Astrocyte (in vitro differentiated cells and primary cell): ENCODE measurements around the gene UPP1. TPM values are rescaled to one million over a fixed set of nuclear protein-coding genes. Genes with fewer than 3 reads are reported as not detected.
"Not testable (repeated sequence)": the region's sequence is repeated elsewhere in the genome, so short reads cannot be mapped to it uniquely, and the experiment has no call there.

Source experiments
- DNase-seq: peaks from one replicate; pipeline ENCODE4 v3.0.0-alpha.2; 2010; ENCODE audit warnings: low read depth
- FAIRE-seq: peaks from 2 replicates; lab custom pipeline; 2011; peaks lifted over from hg19 to GRCh38; lab: Jason Lieb, UNC
- H2AFZ ChIP-seq: 2 replicates; pipeline ENCODE4 v1.6.0; 2012; ENCODE audit warnings: low read depth, low read length, inconsistent platforms
- H3K27ac ChIP-seq: 2 replicates; pipeline ENCODE4 v1.5.1; 2011; ENCODE audit warnings: low read depth, low read length, inconsistent platforms
- H3K27me3 ChIP-seq: 2 replicates; pipeline ENCODE4 v1.6.0; 2011; ENCODE audit warnings: low read length, inconsistent platforms; ENCODE audit not compliant: insufficient read depth
- H3K36me3 ChIP-seq: 2 replicates; pipeline ENCODE4 v1.5.1; 2011; ENCODE audit warnings: low read length, inconsistent platforms; ENCODE audit not compliant: insufficient read depth
- H3K4me1 ChIP-seq: 2 replicates; pipeline ENCODE4 v1.5.1; 2011; ENCODE audit warnings: low read length, inconsistent platforms; ENCODE audit not compliant: insufficient read depth
- H3K4me2 ChIP-seq: 2 replicates; pipeline ENCODE4 v1.6.0; 2012; ENCODE audit warnings: low read length, inconsistent platforms
- H3K4me3 ChIP-seq: 2 replicates; pipeline ENCODE4 v1.5.1; 2011; ENCODE audit warnings: low read depth, mild to moderate bottlenecking, low read length, inconsistent platforms; ENCODE audit not compliant: insufficient read depth
- H3K79me2 ChIP-seq: 2 replicates; pipeline ENCODE4 v1.6.0; 2012; ENCODE audit warnings: mild to moderate bottlenecking, low read length, inconsistent platforms; ENCODE audit not compliant: insufficient read depth
- H3K9ac ChIP-seq: 2 replicates; pipeline ENCODE4 v1.6.0; 2012; ENCODE audit warnings: mild to moderate bottlenecking, low read length, inconsistent platforms
- H3K9me3 ChIP-seq: 2 replicates; pipeline ENCODE4 v1.5.1; 2012; ENCODE audit warnings: low read depth, mild to moderate bottlenecking, low read length, inconsistent platforms; ENCODE audit not compliant: insufficient read depth
- H4K20me1 ChIP-seq: 2 replicates; pipeline ENCODE4 v1.6.0; 2012; ENCODE audit warnings: low read length, inconsistent platforms; ENCODE audit not compliant: insufficient read depth
- H3K27ac Mint-ChIP-seq: one replicate; pipeline ENCODE4 v1.8.0; 2021; ENCODE audit warnings: mild to moderate bottlenecking, mixed read lengths; ENCODE audit not compliant: unreplicated experiment
- H3K27me3 Mint-ChIP-seq: one replicate; pipeline ENCODE4 v1.8.0; 2021; ENCODE audit warnings: low read depth, mixed read lengths; ENCODE audit not compliant: unreplicated experiment
- H3K36me3 Mint-ChIP-seq: one replicate; pipeline ENCODE4 v1.8.0; 2021; ENCODE audit warnings: low read depth, mixed read lengths; ENCODE audit not compliant: unreplicated experiment
- H3K4me1 Mint-ChIP-seq: one replicate; pipeline ENCODE4 v1.8.0; 2021; ENCODE audit warnings: low read depth, mixed read lengths; ENCODE audit not compliant: unreplicated experiment
- H3K4me3 Mint-ChIP-seq: one replicate; pipeline ENCODE4 v1.8.0; 2021; ENCODE audit warnings: mild to moderate bottlenecking, moderate library complexity, mixed read lengths; ENCODE audit not compliant: unreplicated experiment
- H3K9me3 Mint-ChIP-seq: one replicate; pipeline ENCODE4 v1.8.0; 2021; ENCODE audit warnings: mild to moderate bottlenecking, mixed read lengths; ENCODE audit not compliant: unreplicated experiment
- CTCF ChIP-seq: IDR thresholded peaks from 2 replicates; pipeline ENCODE4 v1.5.1; 2011; ENCODE audit warnings: low read depth, mild to moderate bottlenecking, inconsistent platforms, low read length, moderate library complexity; ENCODE audit not compliant: insufficient read depth
- EZH2 ChIP-seq: IDR thresholded peaks from 2 replicates; pipeline ENCODE4 v1.6.1; 2012; ENCODE audit warnings: mild to moderate bottlenecking, low read length, inconsistent platforms; ENCODE audit not compliant: insufficient read depth
- total RNA-seq: library from RNA; stranded (reverse); gene quantifications from 2 replicates; pipeline ENCODE4 v1.2.1, GENCODE V29; 2021

UPP1 gene
- total RNA-seq, 1 donor from 2014 or later, result 54.2 TPM

- no peak overlapping the region for H3K27ac Mint-ChIP-seq
- Histone ChIP-seq H3K79me2 (no peaks in the 10 kb centered on the region), H4K20me1 (no peaks in the 10 kb centered on the region)
Measured at GRCh38 chr7:48116043-48116442, 27.0 kb downstream of the UPP1 start.

GRCh38 chr7:48118041-48118440, 29.0 kb downstream of the UPP1 start:
- H3K27ac Mint-ChIP-seq, result no peak overlapping the region
- TF ChIP-seq CTCF (no peak), EZH2 (no peak)
- H4K20me1 ChIP-seq, result no peaks in the 10 kb centered on the region
- no peak overlapping the region for H3K4me2 ChIP-seq
- H3K36me3 Mint-ChIP-seq, result peaks cover 1% of the 10 kb centered on the region
- H3K4me1 ChIP-seq, result no peaks in the 10 kb centered on the region
- H3K36me3 ChIP-seq, result no peaks in the 10 kb centered on the region
- H3K27ac ChIP-seq, result no peak overlapping the region
- H3K4me3 Mint-ChIP-seq, result no peak overlapping the region
- no peak for FAIRE-seq
- H2AFZ ChIP-seq, result no peak overlapping the region
- peak; percentile 58 for DNase-seq
- H3K4me1 Mint-ChIP-seq, result no peaks in the 10 kb centered on the region
- no peaks in the 10 kb centered on the region for H3K27me3 Mint-ChIP-seq
- no peak overlapping the region for H3K9ac ChIP-seq
- peaks cover 2% of the 10 kb centered on the region for H3K9me3 Mint-ChIP-seq
- H3K9me3 ChIP-seq, result no peaks in the 10 kb centered on the region
- no peak overlapping the region for H3K4me3 ChIP-seq
- H3K79me2 ChIP-seq, result no peaks in the 10 kb centered on the region
- no peaks in the 10 kb centered on the region for H3K27me3 ChIP-seq

More at GRCh38 chr7:48116043-48116442, 27.0 kb downstream of the UPP1 start:
- Mint-ChIP-seq H3K36me3 (peaks cover 1% of the 10 kb centered on the region), H3K4me3 (no peak overlapping the region), H3K27me3 (no peaks in the 10 kb centered on the region), H3K9me3 (peaks cover 2% of the 10 kb centered on the region), H3K4me1 (peaks cover 11% of the 10 kb centered on the region)
- Histone ChIP-seq H3K4me3 (no peak overlapping the region), H3K27ac (no peak overlapping the region), H3K27me3 (no peaks in the 10 kb centered on the region), H3K4me1 (peaks cover 10% of the 10 kb centered on the region), H3K4me2 (no peak overlapping the region), H2AFZ (no peak overlapping the region), H3K9me3 (no peaks in the 10 kb centered on the region), H3K9ac (no peak overlapping the region), H3K36me3 (no peaks in the 10 kb centered on the region)
- no peak for TF ChIP-seq EZH2
- no peak for TF ChIP-seq CTCF
- FAIRE-seq (no peak), DNase-seq (no peak)

GRCh38 chr7:48120536-48120935, 31.5 kb downstream of the UPP1 start:
- H3K9ac ChIP-seq, H3K27ac Mint-ChIP-seq, H3K4me3 ChIP-seq, FAIRE-seq, H3K36me3 ChIP-seq, H3K27ac ChIP-seq, H3K4me1 Mint-ChIP-seq, H4K20me1 ChIP-seq, H3K9me3 Mint-ChIP-seq, DNase-seq, H3K4me1 ChIP-seq, H3K36me3 Mint-ChIP-seq, H3K79me2 ChIP-seq, H3K4me2 ChIP-seq, H3K27me3 ChIP-seq, H3K9me3 ChIP-seq, H2AFZ ChIP-seq, H3K27me3 Mint-ChIP-seq, H3K4me3 Mint-ChIP-seq: not testable (repeated sequence)
